Upper lobe of left lung (tissue), 6 donors: ENCODE data around the gene NXPH1. TPM values are rescaled to one million over a fixed set of nuclear protein-coding genes. Genes with fewer than 3 reads are reported as not detected.
A peak's percentile ranks its signal among the peaks of the same experiment; 100 is the strongest.

Source experiments
- ATAC-seq, 2 donors: fragments of 200-7000 bp; cut with Tn5 transposase; one replicate each; pipeline ENCODE4 v1.9.1; 2022; ENCODE audit warnings: mild to moderate bottlenecking in 2 of 2, moderate library complexity in 2 of 2; ENCODE audit not compliant: low FRiP score in 2 of 2
- DNase-seq, 2 donors: peaks; one replicate each; pipeline ENCODE4 v3.0.0-alpha.2; 2019 to 2020
- H3K27ac ChIP-seq, 4 donors: fragments of 200-600 bp; sonication (generic); one replicate each; pipeline ENCODE4 v1.5.1; 2016 to 2019
- H3K27me3 ChIP-seq, 4 donors: fragments of 200-600 bp; sonication (generic); one replicate each; pipeline ENCODE4 v1.5.1; 2017 to 2019
- H3K36me3 ChIP-seq, 4 donors: fragments of 200-600 bp; sonication (generic); one replicate each; pipeline ENCODE4 v1.5.1; 2016 to 2019
- H3K4me1 ChIP-seq, 4 donors: fragments of 200-600 bp; sonication (generic); one replicate each; pipeline ENCODE4 v1.5.1; 2018 to 2019
- H3K4me3 ChIP-seq, 4 donors: fragments of 200-600 bp; sonication (generic); one replicate each; pipeline ENCODE4 v1.5.1; 2017 to 2019; ENCODE audit warnings: mild to moderate bottlenecking in 2 of 4, moderate library complexity in 1 of 4
- H3K9me3 ChIP-seq, 4 donors: fragments of 200-600 bp; sonication (generic); one replicate each; pipeline ENCODE4 v1.5.1; 2018 to 2019
- EP300 ChIP-seq, 4 donors: sonication (generic); formaldehyde crosslinking; IDR thresholded peaks; one replicate each; pipeline ENCODE4 v1.5.1; 2017; ENCODE audit warnings: antibody characterized with exemption in 4 of 4, control low read depth in 2 of 4
- POLR2A ChIP-seq, 4 donors: fragments of 450-650 bp; IDR thresholded peaks; one replicate each; pipeline ENCODE4 v1.5.1; 2016 to 2017; ENCODE audit warnings: antibody characterized with exemption in 4 of 4, mild to moderate bottlenecking in 2 of 4
- POLR2AphosphoS5 ChIP-seq, 2 donors: sonication (generic); formaldehyde crosslinking; IDR thresholded peaks; one replicate each; pipeline ENCODE4 v1.5.1; 2017; ENCODE audit warnings: antibody characterized with exemption in 2 of 2
- WGBS, 2 donors: methylation state at CpG; one replicate each; pipeline ENCODE4 v1.1.5; 2017 to 2018; 5-methylcytosine and 5-hydroxymethylcytosine counted together
- total RNA-seq, 6 donors: library from RNA; depleted of rRNA in 4 of 6; stranded (reverse); fragments of >200 nt in 4 of 6; gene quantifications; one replicate each; pipeline versions ENCODE4 v1.1.0 to v1.2.1, GENCODE V29; 2016 to 2021
- TF ChIP-seq, protein P1 (sequence below), 6 experiments: fragments of 450-650 bp in 4 of 6; fragments of 200-600 bp in 2 of 6; sonication (generic) in 2 of 6; IDR thresholded peaks; one replicate each; pipeline ENCODE4 v1.5.1; 2016 to 2019; ENCODE audit warnings: antibody characterized with exemption in 6 of 6
- donor health status: DM: no; HTN: no; CAD: no; lungs with moderate emphysema.
- donor health status: DM: no; HTN: yes; CAD: no; lungs with severe emphysema.

NXPH1 gene
- total RNA-seq, 6 donors from 2014 or later = not detected

DNA sequence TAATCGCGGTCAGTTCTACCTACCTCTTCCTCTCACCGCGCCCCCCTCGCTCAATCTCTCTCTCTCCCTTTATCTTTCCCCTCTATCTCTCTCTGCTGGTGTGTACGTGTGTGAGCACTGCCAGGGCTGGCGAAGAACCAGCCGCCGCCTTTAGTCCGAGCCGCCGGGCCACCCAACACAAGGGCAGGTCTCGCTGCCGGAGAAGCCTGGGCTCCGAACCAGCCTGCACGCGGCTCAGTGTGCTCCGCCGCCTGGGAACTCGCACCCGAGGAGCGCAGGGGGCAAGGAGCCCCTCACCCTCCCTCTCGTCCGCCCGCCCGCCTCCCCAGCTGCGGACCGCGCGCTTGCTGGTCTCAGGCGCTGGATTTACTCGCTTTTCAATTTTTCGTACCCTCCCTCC is 1.7 kb downstream of the NXPH1 start:
- no peak for ATAC-seq
- Histone ChIP-seq H3K27ac (no peak overlapping the region), H3K9me3 (no peaks in the 10 kb centered on the region), H3K4me3 (no peak overlapping the region), H3K27me3 (peaks cover 2 to 40% (median 21%) of the 10 kb centered on the region in 4 donors), H3K36me3 (no peaks in the 10 kb centered on the region), H3K4me1 (peaks cover 7 to 13% (median 9%) of the 10 kb centered on the region in 4 donors)
- TF ChIP-seq, protein P1, sequence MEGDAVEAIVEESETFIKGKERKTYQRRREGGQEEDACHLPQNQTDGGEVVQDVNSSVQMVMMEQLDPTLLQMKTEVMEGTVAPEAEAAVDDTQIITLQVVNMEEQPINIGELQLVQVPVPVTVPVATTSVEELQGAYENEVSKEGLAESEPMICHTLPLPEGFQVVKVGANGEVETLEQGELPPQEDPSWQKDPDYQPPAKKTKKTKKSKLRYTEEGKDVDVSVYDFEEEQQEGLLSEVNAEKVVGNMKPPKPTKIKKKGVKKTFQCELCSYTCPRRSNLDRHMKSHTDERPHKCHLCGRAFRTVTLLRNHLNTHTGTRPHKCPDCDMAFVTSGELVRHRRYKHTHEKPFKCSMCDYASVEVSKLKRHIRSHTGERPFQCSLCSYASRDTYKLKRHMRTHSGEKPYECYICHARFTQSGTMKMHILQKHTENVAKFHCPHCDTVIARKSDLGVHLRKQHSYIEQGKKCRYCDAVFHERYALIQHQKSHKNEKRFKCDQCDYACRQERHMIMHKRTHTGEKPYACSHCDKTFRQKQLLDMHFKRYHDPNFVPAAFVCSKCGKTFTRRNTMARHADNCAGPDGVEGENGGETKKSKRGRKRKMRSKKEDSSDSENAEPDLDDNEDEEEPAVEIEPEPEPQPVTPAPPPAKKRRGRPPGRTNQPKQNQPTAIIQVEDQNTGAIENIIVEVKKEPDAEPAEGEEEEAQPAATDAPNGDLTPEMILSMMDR (IDR thresholded peaks at IDR 0.05) = no peak
- TF ChIP-seq POLR2A (IDR thresholded peaks at IDR 0.05) = no peak
- no peak for TF ChIP-seq EP300 (IDR thresholded peaks at IDR 0.05)
- no peak for TF ChIP-seq POLR2AphosphoS5 (IDR thresholded peaks at IDR 0.05)
- DNase-seq = peak in 1 of 2 donors; percentile 53
- WGBS, 2 donors = 5 to 12% methylated on average over 33 of the region's 33 CpGs

DNA sequence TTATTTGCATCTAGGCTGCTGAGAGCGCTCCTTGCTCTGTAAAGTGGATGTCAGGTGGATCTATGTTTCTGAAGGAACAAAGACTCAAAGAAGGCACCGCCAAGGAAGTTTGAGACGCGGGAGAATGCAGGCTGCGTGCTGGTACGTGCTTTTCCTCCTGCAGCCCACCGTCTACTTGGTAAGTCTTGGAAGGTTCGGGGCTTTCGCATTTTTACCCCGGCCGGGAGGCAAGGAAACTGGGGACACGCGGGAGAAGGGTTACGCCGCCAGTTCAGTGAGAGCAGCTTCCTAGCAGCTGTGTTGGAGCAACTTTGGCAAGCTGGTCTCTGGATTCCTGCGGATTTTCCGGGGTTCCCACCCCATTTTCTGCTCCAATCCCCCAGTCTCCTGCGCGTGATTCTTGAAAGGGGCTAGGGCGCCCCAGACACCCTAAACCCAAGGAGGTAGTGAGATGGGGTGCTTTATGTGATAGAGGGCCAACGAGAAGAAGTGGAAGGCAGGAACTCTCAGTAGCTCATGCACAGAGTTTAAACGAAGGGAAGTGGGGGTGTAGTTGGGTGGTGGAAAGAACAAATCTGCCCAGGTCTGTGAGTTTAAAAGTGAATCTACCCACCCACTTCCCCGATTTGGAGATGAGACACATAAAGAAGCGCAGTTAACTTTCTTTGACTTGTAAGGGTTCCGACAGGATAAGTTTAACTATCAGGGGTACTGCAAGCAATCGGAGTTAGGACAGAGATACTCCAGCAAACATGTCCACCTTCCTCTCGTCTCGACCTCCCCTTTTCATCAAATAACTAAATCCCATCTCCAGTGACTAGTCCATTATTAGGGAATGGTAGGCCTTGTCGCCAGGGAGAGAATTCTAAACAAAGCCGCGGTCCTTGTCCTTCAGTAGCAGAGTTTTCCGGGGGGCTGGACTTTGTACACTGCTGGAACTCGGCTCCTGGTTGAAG is 2.5 kb downstream of the NXPH1 start:
- ATAC-seq = no peak
- TF ChIP-seq POLR2A (IDR thresholded peaks at IDR 0.05) (no peak), POLR2AphosphoS5 (IDR thresholded peaks at IDR 0.05) (no peak), EP300 (IDR thresholded peaks at IDR 0.05) (no peak)
- TF ChIP-seq, protein P1 (IDR thresholded peaks at IDR 0.05) = no peak
- Histone ChIP-seq H3K27ac (no peak overlapping the region), H3K9me3 (no peaks in the 10 kb centered on the region), H3K4me1 (peaks cover 7 to 13% (median 9%) of the 10 kb centered on the region in 4 donors), H3K4me3 (no peak overlapping the region), H3K36me3 (no peaks in the 10 kb centered on the region), H3K27me3 (peaks cover 2 to 46% (median 22%) of the 10 kb centered on the region in 4 donors)
- 10 to 12% methylated on average over 27 to 33 of the region's 33 CpGs for WGBS, 2 donors
- DNase-seq = no peak

DNA sequence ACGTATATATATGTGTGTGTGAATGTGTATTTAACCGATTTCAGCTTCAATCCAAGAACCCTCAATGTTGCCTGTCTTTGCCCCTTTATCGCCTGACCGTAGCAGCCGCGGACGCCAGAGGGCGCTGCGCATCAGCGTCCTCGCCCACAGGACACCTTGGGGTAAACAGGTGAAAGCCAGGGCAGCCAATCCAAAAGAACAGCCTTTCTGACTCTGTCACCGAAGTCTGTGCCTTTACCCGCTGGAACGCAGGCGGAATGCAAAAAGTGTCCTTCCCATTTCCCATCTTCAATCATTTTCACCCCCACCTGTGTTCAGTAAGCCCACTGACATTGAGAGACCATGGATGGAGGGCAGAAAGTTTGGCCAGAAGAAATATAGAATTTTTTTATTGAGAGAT is 3.6 kb downstream of the NXPH1 start:
- Histone ChIP-seq H3K27me3 (peaks cover 2 to 55% (median 27%) of the 10 kb centered on the region in 4 donors), H3K9me3 (no peaks in the 10 kb centered on the region), H3K27ac (no peak overlapping the region), H3K4me3 (no peak overlapping the region), H3K4me1 (peaks cover 7 to 13% (median 9%) of the 10 kb centered on the region in 4 donors), H3K36me3 (no peaks in the 10 kb centered on the region)
- DNase-seq = peak; percentile 47 to 92
- WGBS, 2 donors = 0 to 1% methylated on average over 14 to 15 of the region's 15 CpGs
- no peak for ATAC-seq
- TF ChIP-seq, protein P1 (IDR thresholded peaks at IDR 0.05) = peak in 3 of 6 experiments; percentile 38 to 62 (median 58)
- TF ChIP-seq POLR2A (IDR thresholded peaks at IDR 0.05) (no peak), POLR2AphosphoS5 (IDR thresholded peaks at IDR 0.05) (no peak), EP300 (IDR thresholded peaks at IDR 0.05) (no peak)

DNA sequence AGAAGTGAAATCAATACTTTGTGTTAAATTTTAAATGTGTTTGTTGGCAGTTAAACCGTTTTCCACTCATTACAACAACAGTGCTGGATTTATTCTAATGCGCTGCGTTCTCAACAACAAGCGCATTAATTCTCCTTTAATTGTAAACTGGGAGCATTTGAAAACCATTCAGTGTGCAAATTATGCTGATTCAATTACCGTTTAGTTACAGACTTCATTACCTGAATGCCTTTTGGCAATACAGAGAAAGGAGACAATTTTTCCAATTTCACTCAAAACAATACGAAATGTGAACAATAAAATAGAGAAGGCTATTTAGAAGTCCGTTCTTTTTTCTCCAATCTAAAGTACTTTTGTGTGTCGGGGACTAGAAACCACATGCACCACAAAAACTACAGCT is 4.2 kb downstream of the NXPH1 start:
- ATAC-seq = no peak

More for the DNA sequence above, 4.2 kb downstream of the NXPH1 start:
- Histone ChIP-seq H3K4me1 (peaks cover 7 to 13% (median 10%) of the 10 kb centered on the region in 4 donors), H3K4me3 (no peak overlapping the region), H3K9me3 (peaks cover 0 to 6% (median 0%) of the 10 kb centered on the region in 4 donors), H3K36me3 (no peaks in the 10 kb centered on the region), H3K27ac (no peak overlapping the region), H3K27me3 (peaks cover 2 to 61% (median 32%) of the 10 kb centered on the region in 4 donors)
- 8 to 13% methylated on average over 8 of the region's 8 CpGs for WGBS, 2 donors
- TF ChIP-seq POLR2A (IDR thresholded peaks at IDR 0.05) = no peak
- TF ChIP-seq, protein P1 (IDR thresholded peaks at IDR 0.05) = no peak
- TF ChIP-seq POLR2AphosphoS5 (IDR thresholded peaks at IDR 0.05) = no peak
- no peak for TF ChIP-seq EP300 (IDR thresholded peaks at IDR 0.05)
- DNase-seq = no peak
